HG03045 (cell line): ENCODE results near the gene TRAF4.

Source experiments
- ATAC-seq: cut with Tn5 transposase; IDR thresholded peaks from one replicate; pipeline ENCODE4 v1.9.1; 2021; ENCODE audit warnings: mild to moderate bottlenecking, moderate library complexity; ENCODE audit not compliant: unreplicated experiment

Gene TRAF4

DNA sequence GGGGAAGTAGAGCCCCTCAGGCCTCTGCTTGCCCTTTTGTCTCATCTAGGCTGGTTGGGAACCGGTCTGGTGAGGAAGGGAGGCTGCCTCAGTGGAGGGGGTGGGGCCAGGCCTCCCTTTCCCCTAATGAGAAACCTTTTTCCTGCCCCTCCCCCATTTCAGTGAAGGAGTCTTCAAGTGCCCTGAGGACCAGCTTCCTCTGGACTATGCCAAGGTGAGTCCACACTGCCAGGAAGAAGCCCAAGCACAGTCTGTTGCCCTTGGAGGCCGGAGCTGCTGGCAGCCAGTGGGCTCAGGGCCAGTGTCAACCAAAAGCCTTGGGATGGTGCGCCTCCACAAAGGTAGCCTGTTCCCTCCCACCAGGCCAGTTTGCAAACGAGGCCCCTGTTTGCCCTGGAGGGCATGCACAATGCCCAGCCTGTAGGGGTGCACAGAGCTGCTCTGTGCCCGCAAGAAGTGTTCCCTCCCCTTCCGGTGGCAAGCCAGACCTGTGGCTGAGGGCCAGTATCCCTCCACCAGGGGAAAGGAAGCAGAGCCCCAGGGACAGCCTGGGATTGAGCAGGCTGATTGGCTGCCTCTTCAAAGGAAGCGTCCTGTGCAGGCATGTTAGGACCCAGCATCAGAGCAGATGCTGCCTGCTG lies 3.4 kb downstream of the TRAF4 start:
- no peak for ATAC-seq

DNA sequence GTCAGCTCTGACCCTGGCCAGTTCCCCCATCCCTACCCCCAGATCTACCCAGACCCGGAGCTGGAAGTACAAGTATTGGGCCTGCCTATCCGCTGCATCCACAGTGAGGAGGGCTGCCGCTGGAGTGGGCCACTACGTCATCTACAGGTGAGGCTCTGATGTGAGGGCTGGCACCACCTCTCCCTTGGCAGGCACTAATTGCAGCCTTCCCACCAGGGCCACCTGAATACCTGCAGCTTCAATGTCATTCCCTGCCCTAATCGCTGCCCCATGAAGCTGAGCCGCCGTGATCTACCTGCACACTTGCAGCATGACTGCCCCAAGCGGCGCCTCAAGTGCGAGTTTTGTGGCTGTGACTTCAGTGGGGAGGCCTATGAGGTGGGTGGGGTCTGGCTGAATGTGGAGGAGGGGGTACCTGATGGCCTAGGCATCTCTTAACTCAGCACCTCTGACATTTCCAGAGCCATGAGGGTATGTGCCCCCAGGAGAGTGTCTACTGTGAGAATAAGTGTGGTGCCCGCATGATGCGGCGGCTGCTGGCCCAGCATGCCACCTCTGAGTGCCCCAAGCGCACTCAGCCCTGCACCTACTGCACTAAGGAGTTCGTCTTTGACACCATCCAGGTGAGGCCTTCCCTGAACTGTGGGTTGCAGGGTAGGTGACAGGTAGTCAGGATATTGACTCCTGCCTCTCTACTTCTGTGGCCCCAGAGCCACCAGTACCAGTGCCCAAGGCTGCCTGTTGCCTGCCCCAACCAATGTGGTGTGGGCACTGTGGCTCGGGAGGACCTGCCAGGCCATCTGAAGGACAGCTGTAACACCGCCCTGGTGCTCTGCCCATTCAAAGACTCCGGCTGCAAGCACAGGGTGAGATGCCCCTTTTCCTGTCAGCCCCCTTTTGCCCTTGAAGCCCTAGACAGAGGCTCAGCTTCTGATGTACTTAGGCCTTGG lies 4.3 kb downstream of the TRAF4 start:
- no peak for ATAC-seq

GRCh38 chr17:28748852-28749515 lies 5.2 kb downstream of the TRAF4 start:
- no peak for ATAC-seq

DNA sequence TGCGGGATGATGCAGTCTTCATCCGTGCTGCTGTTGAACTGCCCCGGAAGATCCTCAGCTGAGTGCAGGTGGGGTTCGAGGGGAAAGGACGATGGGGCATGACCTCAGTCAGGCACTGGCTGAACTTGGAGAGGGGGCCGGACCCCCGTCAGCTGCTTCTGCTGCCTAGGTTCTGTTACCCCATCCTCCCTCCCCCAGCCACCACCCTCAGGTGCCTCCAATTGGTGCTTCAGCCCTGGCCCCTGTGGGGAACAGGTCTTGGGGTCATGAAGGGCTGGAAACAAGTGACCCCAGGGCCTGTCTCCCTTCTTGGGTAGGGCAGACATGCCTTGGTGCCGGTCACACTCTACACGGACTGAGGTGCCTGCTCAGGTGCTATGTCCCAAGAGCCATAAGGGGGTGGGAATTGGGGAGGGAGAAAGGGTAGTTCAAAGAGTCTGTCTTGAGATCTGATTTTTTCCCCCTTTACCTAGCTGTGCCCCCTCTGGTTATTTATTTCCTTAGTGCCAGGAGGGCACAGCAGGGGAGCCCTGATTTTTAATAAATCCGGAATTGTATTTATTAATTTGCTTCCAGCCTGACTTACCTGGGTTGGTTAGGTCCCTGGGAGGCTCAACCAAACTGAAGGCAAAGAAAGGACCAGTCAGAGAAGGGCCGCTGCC lies 5.8 kb downstream of the TRAF4 start:
- ATAC-seq, result no peak

GRCh38 chr17:28750178-28751047 lies 6.6 kb downstream of the TRAF4 start:
- peak; percentile 58 for ATAC-seq

DNA sequence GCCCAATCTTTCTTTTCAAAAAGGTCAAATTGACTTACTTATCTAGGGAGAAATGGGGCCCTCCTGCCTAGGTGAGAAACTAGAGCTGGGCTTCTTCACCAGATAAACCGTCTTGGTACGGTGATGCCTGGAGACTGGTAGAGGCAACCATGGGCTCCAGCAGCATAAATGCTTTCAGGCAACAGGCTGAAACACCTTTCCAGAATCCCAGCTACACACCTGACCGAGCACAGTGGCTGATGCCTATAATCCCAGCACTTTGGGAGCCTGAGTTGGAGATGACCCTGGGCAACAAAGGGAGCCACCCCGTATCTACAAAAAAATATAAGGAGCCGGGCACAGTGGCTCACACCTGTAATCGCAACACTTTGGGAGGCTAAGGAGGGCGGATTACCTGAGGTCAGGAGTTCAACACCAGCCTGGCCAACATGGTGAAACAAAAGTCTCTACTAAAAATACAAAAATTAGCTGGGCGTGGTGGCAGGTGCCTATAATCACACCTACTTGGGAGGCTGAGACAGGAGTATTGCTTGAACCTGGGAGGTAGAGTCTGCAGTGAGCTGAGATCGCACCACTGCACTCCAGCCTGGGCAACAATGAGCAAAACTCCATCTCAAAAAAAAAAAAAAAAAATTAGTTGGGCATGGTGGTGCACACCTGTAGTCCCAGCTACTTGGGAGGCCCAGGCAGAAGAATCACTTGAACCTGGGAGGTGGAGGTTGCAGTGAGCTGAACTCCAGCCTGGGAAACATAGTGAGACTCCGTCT lies 8.0 kb downstream of the TRAF4 start:
- ATAC-seq, result no peak

DNA sequence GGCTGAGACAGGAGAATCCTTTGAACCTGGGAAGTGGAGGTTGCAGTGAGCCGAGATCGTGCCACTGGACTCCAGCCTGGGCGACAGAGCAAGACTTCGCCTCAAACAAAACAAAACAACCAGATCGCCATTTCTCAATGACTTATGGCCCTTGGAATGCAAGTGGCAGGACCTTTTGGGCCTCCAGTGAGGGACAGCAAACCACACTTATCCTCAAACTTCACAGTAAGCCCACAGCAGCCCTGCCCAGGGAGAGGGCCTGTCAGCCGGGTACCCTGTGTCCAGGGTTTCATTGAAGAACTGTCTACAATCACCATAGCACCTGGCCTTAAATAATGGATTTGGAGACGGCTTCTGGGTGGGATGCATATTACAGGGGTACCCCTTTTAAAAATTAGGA lies 11.7 kb downstream of the TRAF4 start:
- ATAC-seq, result no peak

DNA sequence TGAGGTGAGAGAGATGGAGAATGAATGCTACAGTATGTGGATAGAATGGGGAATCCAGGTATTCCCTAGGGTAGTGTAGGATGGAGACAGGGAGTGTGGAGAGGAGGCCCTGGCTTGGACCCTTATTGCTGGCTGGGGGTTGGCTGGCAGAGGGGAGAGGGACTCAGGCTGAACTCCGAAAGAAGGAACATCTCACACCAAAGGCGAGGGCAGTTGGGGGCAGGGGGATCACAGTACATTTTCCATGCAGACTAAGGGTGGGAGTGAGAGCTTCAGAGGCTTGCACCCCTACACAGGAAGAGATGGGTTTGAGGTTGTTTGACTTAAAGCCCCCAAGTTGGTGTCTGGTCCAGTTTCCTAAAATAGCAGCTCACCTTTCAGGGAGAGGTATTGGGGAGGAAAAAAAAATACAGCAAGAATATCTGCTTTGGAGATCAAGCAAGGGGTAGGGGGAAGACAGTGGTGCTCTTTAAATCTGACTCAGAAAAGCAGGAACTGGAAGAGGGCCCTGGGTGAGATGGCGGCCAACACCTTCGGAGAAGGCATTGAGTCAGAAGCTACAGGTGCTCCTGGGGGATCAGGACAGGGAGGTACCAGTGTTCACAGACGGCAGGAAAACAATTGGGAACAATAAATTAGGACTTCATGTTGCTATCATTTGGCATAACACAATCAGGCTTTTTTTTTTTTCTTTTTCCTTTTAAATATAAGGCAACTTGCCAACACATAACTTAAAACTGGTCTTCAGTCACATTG lies 12.4 kb downstream of the TRAF4 start:
- ATAC-seq, result no peak

GRCh38 chr17:28758411-28759121 lies 14.8 kb downstream of the TRAF4 start:
- no peak for ATAC-seq

DNA sequence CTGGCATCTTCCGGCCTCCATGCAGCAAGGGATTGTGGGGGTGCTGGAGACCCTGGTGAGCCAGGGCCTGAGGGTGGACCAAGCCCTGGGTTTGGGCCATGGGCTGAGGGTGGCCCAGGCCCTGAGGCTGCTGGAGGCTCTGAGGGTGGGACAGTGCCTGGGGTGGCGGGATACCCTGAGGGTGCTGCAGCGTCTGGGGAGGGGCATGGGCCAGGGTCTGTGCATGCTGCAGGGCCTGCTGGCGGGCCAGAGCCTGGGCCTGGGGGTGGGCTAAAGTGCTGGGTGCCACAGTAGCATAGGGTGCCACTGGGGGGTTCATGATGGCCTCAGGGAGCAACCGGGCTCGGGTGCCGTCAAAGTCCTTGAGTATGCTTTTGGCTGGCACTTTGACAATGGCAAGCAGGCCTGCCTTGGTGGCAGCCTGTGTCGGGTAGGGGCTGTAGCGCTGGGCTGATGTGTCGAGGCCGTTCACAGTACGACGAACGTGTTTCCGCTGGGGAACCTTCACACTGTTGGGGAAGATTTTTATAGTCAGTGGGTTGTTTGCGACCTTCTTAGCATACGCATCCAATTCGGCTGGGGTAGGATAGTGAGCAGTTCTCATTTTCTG lies 15.6 kb downstream of the TRAF4 start:
- ATAC-seq, result no peak

GRCh38 chr17:28760601-28761562 lies 17.1 kb downstream of the TRAF4 start:
- ATAC-seq, result no peak

GRCh38 chr17:28763137-28763799 lies 19.5 kb downstream of the TRAF4 start:
- ATAC-seq, result no peak

DNA sequence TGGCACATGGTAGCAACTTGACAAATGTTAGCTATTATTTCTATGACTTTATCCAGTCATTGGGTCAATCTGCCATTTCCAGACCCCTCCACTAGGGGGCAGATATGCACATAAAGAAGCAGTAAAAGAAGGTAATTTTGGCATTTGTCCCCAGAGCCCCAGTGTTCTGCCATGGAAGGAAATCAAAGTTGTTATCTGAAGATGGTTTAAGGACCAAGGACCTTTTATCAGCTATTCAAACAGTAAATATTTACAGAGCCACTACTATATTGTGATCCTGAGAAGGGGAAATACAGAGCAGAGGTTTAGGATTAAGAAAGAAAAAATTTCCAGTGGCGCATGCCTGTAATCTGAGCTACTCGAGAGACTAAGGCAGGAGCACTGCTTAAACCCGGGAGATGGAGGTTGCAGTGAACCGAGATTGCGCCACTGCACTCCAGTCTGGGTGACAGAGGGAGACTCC lies 20.0 kb downstream of the TRAF4 start:
- ATAC-seq, result no peak

- ATAC-seq, result no peak
These were observed 21.2 kb downstream of the TRAF4 start for GRCh38 chr17:28765038-28765437.

DNA sequence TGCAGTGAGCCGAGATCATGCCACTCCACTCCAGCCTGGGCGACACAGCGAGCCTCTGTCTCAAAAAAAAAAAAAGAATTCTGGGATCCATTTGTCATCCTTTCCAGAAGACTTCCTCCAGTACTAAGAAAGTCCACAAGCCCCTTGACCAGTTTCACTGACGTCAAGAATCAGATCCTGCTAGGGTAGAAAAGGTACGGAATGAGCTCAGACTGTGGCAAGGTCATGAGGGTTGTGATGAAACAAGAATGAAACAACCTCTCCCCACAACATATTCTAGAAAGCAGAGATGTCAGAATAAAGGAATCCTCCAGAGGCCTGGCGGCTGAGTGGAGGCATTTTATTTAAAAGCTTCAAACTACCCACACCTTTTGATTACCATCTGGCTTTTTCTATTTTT lies 29.9 kb downstream of the TRAF4 start:
- no peak for ATAC-seq

- no peak for ATAC-seq
These were observed 30.4 kb downstream of the TRAF4 start for GRCh38 chr17:28774206-28774605.
